Activated T-cell treated with anti-CD3 and anti-CD28 coated beads, Interleukin-2, amount 50 U/mL, for 72 hours (primary cell): ENCODE data around the gene IFIT5. TPM values are rescaled to one million over a fixed set of nuclear protein-coding genes. Genes with fewer than 3 reads are reported as not detected.

Experiments
- ATAC-seq, 2 donors: fragments of 150-1000 bp; cut with Tn5 transposase; replicated peaks in 1 of 2; 2 replicates each; pipeline ENCODE4 v1.10.0; 2021; ENCODE audit warnings: moderate library complexity in 2 of 2, mild to moderate bottlenecking in 1 of 2
- DNase-seq, 2 donors: peaks; one replicate each; pipeline ENCODE4 v3.0.0; 2021 to 2022; ENCODE audit warnings: mixed read lengths in 1 of 2
- H3K27ac Mint-ChIP-seq: one replicate; pipeline ENCODE4 v1.8.0; 2022; ENCODE audit warnings: mild to moderate bottlenecking, moderate library complexity, mixed read lengths
- H3K27me3 Mint-ChIP-seq: one replicate; pipeline ENCODE4 v1.8.0; 2022; ENCODE audit warnings: low read depth, mixed read lengths
- H3K36me3 Mint-ChIP-seq, 2 donors: one replicate each; pipeline ENCODE4 v1.8.0; 2022; ENCODE audit warnings: mixed read lengths in 2 of 2, mild to moderate bottlenecking in 1 of 2; ENCODE audit not compliant: insufficient read depth in 2 of 2
- H3K4me1 Mint-ChIP-seq: one replicate; pipeline ENCODE4 v1.8.0; 2022; ENCODE audit warnings: low read depth, mixed read lengths
- H3K4me3 Mint-ChIP-seq, 2 donors: one replicate each; pipeline ENCODE4 v1.8.0; 2022; ENCODE audit warnings: mild to moderate bottlenecking in 2 of 2, mixed read lengths in 2 of 2, moderate library complexity in 2 of 2
- H3K9me3 Mint-ChIP-seq, 2 donors: one replicate each; pipeline ENCODE4 v1.8.0; 2022; ENCODE audit warnings: mixed read lengths in 2 of 2
- total RNA-seq, 2 donors: library from RNA; stranded (reverse); gene quantifications; one replicate each; pipeline ENCODE4 v1.2.3, GENCODE V29; 2022

IFIT5 gene, protein sequence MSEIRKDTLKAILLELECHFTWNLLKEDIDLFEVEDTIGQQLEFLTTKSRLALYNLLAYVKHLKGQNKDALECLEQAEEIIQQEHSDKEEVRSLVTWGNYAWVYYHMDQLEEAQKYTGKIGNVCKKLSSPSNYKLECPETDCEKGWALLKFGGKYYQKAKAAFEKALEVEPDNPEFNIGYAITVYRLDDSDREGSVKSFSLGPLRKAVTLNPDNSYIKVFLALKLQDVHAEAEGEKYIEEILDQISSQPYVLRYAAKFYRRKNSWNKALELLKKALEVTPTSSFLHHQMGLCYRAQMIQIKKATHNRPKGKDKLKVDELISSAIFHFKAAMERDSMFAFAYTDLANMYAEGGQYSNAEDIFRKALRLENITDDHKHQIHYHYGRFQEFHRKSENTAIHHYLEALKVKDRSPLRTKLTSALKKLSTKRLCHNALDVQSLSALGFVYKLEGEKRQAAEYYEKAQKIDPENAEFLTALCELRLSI
- 10 to 100 TPM in 1 of 2 donors, 1 to 10 TPM in 1; 6.6 to 10.2 TPM for total RNA-seq

DNA sequence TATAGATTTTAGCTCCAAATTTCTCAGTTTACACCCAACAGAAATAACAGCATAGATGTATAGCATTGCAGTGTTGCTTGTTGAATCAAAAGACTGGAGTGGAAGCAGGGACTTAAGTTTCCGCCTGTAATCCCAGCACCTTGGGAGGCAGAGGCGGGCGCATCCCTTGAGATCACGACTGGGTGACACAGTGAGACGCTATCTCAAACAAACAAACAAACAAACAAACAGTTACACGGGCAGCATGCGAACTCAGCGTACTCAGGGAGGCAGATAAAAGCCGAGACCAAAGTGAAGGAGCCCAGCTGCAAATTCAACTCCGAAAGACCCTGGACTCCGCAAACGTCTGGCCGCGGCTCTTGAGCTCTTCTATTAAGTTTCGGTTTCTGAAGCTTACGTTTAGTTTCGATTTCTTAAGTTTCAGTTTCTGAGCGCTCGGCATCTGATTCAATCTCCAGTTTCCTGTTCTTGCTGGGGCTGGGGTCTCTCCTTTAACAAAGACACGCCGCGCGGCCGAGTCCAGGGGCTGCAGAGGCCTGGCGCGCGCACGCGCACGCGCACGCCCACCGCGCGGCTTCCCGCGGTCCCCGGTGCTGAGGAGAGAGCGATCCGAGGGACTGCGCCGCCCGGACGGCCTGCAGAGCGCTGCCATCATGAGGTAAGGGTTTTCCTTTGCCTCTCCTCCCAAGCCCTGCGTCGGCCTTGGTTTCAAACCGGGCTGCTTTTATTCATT, at the start of gene IFIT5:
Gene IFIT5 (plus strand): TSS at position 423 of the 733 bp plus-strand sequence. CDS start 231 bp downstream, at position 654.
- no peaks in the 10 kb centered on the region for H3K27me3 Mint-ChIP-seq
- peak; percentile 66 to 78 for DNase-seq
- peak; percentile 80 to 91 for ATAC-seq
- peaks cover 10 to 16% of the 10 kb centered on the region in 2 donors for H3K36me3 Mint-ChIP-seq
- peaks cover 0 to 2% of the 10 kb centered on the region in 2 donors for H3K9me3 Mint-ChIP-seq
- H3K27ac Mint-ChIP-seq, result peak within 1 kb of the TSS; percentile 98
- H3K4me3 Mint-ChIP-seq, result peak within 1 kb of the TSS; percentile 87 to 95
- H3K4me1 Mint-ChIP-seq, result peaks cover 62% of the 10 kb centered on the region

DNA sequence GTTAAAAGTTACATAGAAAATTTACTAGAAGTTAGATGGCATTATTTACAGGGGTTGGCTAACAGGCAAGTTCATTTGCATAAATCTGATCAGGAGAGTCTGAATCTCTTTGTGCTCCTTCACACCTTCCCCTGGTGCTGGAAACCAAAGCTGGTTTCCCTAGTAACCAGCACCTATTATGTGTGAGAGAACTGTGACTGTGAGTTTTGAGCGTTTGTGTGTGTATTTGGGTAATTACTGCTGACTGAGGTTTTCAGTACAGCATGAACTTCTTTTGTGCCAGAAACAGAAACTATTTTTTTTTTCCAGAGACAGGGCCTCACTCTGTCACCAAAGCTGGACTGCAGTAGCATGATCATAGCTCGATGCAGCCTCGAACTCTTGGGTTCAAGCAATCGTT, 46.8 kb upstream of the IFIT5 start:
- no peak overlapping the region for H3K4me3 Mint-ChIP-seq
- H3K27me3 Mint-ChIP-seq, result no peaks in the 10 kb centered on the region
- ATAC-seq (peak; percentile 37 to 52), DNase-seq (no peak)
- H3K9me3 Mint-ChIP-seq, result peaks cover 0 to 1% of the 10 kb centered on the region in 2 donors
- H3K36me3 Mint-ChIP-seq, result peaks cover 0 to 4% of the 10 kb centered on the region in 2 donors
- H3K27ac Mint-ChIP-seq, result no peak overlapping the region
- peaks cover 29% of the 10 kb centered on the region for H3K4me1 Mint-ChIP-seq

DNA sequence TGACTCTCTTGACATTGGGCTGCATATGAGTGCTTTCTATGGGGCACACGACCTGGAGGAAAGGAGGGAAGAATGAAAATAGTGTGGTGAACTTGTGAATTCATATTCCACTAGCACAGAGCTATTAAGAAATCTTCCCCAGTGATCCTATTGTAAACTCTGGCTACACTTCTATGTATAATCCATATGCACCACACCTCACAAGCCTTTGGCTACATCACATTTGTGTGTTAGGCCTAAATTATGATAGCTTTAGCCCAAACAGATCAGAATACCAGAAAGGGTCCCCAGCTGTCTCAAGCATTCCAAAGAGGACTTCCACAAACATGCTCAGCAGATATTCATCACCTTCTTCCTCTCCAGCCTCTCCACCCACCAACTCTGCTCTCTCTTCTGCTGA, 46.2 kb upstream of the IFIT5 start:
- H3K4me3 Mint-ChIP-seq, result no peak overlapping the region
- ATAC-seq, result no peak
- H3K36me3 Mint-ChIP-seq, result peaks cover 0 to 4% of the 10 kb centered on the region in 2 donors
- peaks cover 0 to 1% of the 10 kb centered on the region in 2 donors for H3K9me3 Mint-ChIP-seq
- DNase-seq, result no peak
- no peak overlapping the region for H3K27ac Mint-ChIP-seq
- peaks cover 28% of the 10 kb centered on the region for H3K4me1 Mint-ChIP-seq
- H3K27me3 Mint-ChIP-seq, result no peaks in the 10 kb centered on the region

DNA sequence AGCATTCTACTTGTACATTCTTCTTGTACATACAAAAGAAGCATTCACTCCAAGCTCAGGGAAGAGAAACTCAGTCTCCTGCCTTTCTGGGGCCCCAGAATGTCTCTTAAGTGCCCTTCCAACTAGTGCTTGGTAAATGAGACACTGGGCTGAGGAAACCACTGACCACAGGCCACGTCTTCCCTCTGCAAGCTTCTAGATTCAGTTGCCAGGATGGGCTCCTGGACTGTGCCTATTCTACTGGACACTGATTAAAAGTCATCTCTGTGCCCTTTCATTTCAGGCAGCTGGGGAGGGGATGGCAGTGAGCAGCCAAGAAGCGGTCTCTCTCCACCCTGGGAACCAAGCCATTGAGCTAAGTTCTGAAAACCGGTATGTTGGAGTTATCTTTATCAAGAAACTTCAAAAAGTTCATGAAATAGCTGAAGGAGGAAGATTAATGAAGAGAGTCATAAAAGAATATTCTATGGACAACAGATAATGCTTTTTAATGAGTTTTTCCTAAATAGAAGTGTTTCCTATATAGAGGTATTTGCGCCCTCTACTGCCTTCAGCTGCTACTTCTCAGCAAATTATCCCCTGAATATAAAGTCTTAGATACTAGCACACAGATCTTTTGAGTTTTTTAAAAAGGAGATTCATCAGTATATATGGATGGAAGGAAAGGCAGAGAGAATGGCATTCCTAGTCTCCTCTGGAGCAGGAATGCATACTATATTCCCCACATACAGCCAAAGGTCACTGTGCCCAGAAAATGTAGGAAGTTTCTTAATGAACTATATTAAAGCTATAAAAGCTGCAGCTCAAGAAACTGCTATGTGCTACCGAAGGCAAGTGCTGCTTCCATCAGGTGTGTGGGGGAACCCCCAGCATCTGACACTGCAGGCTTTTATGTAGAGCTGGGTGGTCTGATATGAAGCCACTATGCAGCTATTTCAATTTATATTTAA, 44.9 kb upstream of the IFIT5 start:
- DNase-seq, result no peak
- peaks cover 0 to 1% of the 10 kb centered on the region in 2 donors for H3K9me3 Mint-ChIP-seq
- H3K4me1 Mint-ChIP-seq, result peaks cover 20% of the 10 kb centered on the region
- peaks cover 0 to 4% of the 10 kb centered on the region in 2 donors for H3K36me3 Mint-ChIP-seq
- no peak for ATAC-seq
- no peaks in the 10 kb centered on the region for H3K27me3 Mint-ChIP-seq
- no peak overlapping the region for H3K4me3 Mint-ChIP-seq
- no peak overlapping the region for H3K27ac Mint-ChIP-seq

DNA sequence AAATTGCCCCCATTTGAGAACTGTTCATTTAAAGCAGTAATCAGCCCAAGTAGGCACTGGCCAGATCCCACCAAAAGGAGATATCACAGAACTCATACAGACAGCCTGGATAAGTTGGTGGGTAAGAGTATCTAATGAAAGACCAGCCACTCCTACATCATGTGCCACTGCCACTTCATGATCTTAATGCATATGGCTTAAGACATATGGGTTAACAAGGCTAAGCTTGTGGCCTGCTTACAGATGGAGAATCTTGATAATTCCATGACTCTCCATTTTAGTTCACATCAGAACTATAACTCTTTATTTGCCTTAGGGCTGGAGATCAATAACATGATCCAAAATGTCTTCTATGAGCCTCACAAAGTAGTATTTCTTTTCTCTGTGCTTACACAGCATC, 43.3 kb upstream of the IFIT5 start:
- no peak for DNase-seq
- no peaks in the 10 kb centered on the region for H3K9me3 Mint-ChIP-seq
- H3K36me3 Mint-ChIP-seq, result no peaks in the 10 kb centered on the region
- H3K27me3 Mint-ChIP-seq, result no peaks in the 10 kb centered on the region
- ATAC-seq, result no peak
- no peak overlapping the region for H3K4me3 Mint-ChIP-seq
- H3K4me1 Mint-ChIP-seq, result peaks cover 14% of the 10 kb centered on the region
- no peak overlapping the region for H3K27ac Mint-ChIP-seq

DNA sequence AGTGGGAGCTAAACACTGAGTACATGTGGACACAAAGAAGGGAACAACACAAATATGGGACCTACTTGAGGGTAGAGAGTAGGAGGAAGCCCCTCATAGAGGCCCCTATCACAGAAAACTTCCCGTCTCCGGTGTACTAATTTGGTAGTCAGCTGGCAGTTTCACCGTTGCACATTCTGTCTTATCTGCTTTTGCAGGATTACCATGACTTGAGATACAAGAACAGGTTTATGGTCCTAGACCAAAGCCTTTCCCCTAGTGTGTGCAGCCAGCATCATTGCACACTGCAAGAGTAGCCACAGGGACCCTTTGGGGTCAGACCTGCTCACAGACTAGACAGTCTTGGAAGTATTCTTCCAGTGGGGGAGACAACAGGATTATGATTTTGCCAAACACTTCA, 42.4 kb upstream of the IFIT5 start:
- DNase-seq (no peak), ATAC-seq (no peak)
- no peaks in the 10 kb centered on the region for H3K27me3 Mint-ChIP-seq
- peaks cover 14% of the 10 kb centered on the region for H3K4me1 Mint-ChIP-seq
- H3K27ac Mint-ChIP-seq, result no peak overlapping the region
- no peaks in the 10 kb centered on the region for H3K36me3 Mint-ChIP-seq
- no peak overlapping the region for H3K4me3 Mint-ChIP-seq
- no peaks in the 10 kb centered on the region for H3K9me3 Mint-ChIP-seq

DNA sequence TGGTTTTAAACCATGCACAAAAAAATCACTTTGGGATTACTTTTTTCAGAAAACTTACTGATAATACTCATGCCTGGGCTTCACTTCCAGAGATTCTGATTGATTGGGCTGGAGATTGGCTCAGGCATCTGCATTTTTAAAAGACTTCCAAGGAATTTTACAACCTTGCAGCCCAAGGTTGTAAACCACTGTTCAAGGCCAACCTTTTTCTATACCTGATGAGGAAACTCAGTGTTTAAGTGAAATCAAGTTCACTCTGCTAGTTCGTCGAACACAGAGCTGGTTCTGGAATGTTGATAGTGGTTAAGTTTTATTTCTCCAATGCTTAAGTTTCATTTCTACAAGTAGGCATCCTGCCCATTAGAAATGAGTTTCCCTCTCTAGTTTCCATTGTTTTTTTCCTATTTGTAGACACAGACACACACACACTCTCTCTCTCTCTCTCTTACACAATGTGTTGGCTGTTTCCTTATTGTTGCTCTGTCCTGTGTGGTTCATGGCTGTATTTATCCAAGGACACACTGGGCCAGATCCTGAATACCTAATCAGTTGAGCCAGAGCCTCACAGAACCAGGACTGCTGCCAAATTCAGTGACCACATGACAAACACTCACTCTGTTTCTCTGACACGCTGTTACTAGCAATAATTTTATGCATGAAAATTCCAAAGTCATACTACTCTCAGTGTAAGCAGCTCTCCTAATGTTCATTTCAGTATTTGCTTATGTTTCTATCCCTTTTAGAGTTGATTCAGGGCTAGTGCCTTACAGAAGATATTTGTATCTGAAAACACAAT, 40.3 kb upstream of the IFIT5 start:
- H3K27ac Mint-ChIP-seq, result no peak overlapping the region
- no peak for DNase-seq
- H3K27me3 Mint-ChIP-seq, result no peaks in the 10 kb centered on the region
- no peaks in the 10 kb centered on the region for H3K9me3 Mint-ChIP-seq
- peaks cover 3% of the 10 kb centered on the region for H3K4me1 Mint-ChIP-seq
- no peak for ATAC-seq
- no peaks in the 10 kb centered on the region for H3K36me3 Mint-ChIP-seq
- no peak overlapping the region for H3K4me3 Mint-ChIP-seq

DNA sequence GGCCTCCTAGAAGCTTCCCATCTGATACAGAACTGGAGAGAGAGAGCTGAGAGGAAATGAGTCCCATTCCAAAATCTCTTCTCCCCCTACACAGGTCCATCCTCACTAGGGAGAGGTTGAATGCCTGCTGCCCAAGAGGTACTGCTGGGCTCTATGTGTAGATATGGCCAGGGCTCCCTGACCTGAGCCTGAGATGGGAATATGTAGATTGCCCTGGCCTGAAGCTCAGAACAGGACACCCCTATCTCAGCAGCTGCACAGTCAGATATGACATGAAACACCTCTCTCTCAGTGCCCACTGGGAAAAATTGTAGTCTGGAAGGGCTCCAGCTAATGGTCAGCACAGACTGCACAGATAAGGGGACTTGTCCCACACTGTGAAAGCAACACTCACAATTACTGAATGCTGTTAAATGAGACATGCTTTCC, 39.6 kb upstream of the IFIT5 start:
- Mint-ChIP-seq H3K4me3 (no peak overlapping the region), H3K27me3 (no peaks in the 10 kb centered on the region), H3K4me1 (no peaks in the 10 kb centered on the region), H3K36me3 (no peaks in the 10 kb centered on the region), H3K9me3 (no peaks in the 10 kb centered on the region), H3K27ac (no peak overlapping the region)
- no peak for ATAC-seq
- no peak for DNase-seq

DNA sequence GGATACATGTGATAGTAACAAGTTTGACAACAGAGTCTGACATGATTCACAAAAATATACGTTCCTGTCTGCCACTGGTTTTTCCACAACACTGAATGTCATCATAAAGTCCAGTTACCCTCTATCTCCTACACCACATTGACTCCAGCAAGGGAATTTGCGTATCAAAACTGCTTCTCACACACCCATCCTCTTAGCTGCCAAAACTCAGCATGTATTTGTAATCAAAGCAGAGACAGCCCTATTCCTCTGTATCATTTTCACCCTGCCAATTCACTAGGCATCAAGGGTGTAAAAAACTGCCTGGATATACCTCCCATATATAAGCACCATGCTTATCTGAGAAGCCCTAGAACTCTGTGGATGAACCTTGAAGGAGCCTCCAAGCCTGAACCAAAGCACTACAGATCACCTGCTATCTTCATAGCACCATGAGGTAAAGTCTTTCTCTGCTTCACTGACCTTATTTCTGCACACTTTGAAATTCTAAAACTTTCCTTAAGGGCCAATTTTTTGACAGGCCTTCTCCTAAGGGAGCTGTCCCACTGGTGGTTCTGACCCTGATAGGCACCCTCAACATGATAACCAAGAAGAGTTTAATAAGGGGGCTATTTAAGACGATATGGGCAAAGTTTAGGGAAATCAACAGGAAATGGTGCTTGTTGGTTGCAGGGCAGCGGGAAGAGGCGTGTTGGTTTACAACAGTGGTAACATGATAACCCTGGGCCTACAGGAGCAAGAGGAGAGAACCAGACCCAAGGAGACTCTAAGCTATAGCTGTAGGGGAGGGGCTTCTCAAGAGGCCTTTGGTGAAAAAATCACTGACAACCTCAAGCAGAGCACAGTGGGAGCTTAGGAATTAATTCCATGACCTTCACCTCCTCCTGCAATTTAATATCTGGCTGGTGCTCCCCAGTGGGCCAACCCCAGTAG, 36.4 kb upstream of the IFIT5 start, which contains the start of gene IFIT1B:
Gene IFIT1B (plus strand): TSS at position 352 of the 933 bp plus-strand sequence. CDS start 80 bp downstream, at position 432.
- Mint-ChIP-seq H3K4me1 (peaks cover 6% of the 10 kb centered on the region), H3K36me3 (no peaks in the 10 kb centered on the region), H3K9me3 (no peaks in the 10 kb centered on the region), H3K4me3 (no peak within 1 kb of the TSS), H3K27me3 (no peaks in the 10 kb centered on the region), H3K27ac (no peak within 1 kb of the TSS)
- DNase-seq, result no peak
- no peak for ATAC-seq

DNA sequence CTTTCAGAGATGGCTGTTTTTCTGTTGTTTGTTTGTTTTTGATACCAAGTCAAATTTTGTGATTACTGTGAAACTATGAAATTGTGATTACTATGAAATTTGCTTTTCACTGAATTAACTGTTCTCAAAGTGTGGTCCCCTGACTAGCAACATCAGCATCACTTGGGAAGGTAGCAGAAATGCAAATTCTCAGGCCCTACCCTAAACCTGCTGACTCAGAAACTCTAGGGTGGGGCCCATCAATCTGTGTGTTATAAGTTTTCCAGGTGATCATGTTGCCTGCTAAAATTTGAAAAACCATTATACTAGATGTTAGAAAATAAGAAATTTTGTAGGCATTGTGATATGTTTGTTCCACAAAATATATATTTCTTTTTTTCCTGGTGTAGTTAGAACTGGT, 35.3 kb upstream of the IFIT5 start:
- ATAC-seq (no peak), DNase-seq (no peak)
- H3K36me3 Mint-ChIP-seq, result no peaks in the 10 kb centered on the region
- no peaks in the 10 kb centered on the region for H3K27me3 Mint-ChIP-seq
- no peak overlapping the region for H3K27ac Mint-ChIP-seq
- no peak overlapping the region for H3K4me3 Mint-ChIP-seq
- H3K4me1 Mint-ChIP-seq, result peaks cover 9% of the 10 kb centered on the region
- no peaks in the 10 kb centered on the region for H3K9me3 Mint-ChIP-seq

DNA sequence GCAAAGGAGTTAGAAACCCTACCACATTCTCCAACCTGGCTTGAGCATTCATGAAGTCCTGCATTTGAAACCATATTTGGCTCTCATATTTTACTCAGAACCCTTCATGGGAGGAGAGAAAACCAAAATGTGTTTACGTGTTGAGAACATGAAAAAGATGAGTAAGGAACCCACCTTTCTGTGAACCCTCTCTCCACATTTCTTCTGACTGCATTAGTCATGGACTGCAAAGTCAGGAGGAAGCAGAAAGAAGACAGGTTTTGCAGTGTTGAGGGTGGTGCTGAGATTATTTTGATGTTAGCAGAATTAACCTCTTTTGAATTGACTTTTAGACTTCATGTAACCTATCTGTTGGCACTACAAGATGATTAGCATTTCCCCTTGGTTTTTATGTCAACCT, 31.6 kb upstream of the IFIT5 start:
- no peaks in the 10 kb centered on the region for H3K9me3 Mint-ChIP-seq
- no peaks in the 10 kb centered on the region for H3K36me3 Mint-ChIP-seq
- no peak overlapping the region for H3K4me3 Mint-ChIP-seq
- H3K4me1 Mint-ChIP-seq, result peaks cover 9% of the 10 kb centered on the region
- ATAC-seq (peak; percentile 72 to 80), DNase-seq (no peak)
- no peaks in the 10 kb centered on the region for H3K27me3 Mint-ChIP-seq
- H3K27ac Mint-ChIP-seq, result no peak overlapping the region
